Middle frontal gyrus (tissue), 1 donor: ENCODE data around the gene NMT1.
"Not testable (repeated sequence)": the region's sequence is repeated elsewhere in the genome, so short reads cannot be mapped to it uniquely, and the experiment has no call there.

ENCODE experiments used
- DNase-seq: peaks from one replicate; pipeline ENCODE4 v3.0.0-alpha.2; 2015; ENCODE audit warnings: low spot score; ENCODE audit errors: extremely low spot score

Gene NMT1

DNA sequence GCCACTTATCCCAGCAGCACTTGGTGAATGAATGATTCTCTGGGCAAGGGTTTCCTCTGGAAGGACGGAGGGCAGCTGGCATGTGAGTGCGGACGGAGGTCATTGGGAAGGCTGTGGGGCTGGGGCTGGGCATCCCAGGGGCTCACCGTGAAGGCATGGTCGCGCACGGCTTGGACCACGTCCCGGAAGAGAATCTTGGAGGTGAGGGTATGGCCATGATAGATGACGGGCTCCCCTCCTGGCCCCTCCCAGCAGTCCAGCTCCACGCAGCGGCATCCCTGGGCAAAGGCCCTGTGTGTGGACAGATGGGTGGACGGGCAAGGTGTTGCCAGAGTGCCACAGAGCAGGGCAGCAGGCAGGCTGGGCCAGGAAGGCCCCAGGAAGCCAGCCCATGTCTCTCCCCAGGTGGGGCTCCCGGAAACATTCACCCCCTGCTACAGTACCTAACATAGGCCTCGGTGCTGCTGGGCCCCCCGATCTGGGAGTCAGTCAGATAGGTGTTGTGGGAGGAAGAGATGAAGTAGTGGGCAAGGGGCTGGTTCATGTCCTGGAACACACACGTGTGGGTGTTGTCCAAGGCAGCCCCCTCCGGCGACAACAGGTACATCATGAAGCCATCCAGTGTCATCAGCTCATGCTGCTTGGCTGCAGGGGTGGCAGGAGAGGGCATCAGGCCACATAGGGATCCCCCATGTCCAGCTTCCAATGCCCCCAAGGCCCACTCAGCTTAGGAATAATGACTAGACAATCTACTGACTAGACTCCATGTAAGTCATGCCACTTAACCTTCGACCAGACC lies 56.9 kb downstream of the NMT1 start:
- DNase-seq, result no peak

DNA sequence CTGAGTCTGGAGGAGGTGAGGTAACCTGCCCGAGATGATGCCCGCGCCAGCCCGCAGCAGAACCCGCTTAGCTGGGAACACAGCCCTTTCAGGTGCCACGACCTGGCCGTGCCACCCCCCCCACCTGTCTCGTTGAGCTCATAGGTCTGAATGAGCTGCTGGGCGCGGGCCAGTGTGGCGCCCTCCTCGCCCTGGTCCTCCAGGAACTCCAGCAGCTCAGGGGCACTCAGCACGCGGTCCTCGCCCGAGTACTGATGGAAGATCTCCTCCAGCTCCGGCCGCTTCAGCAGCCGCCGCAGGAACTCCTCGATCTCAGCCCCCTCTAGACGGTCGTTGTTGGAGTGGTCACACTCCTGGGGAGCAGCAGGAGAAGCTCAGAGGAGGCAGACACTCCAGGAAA lies 57.6 kb downstream of the NMT1 start:
- DNase-seq, result no peak

DNA sequence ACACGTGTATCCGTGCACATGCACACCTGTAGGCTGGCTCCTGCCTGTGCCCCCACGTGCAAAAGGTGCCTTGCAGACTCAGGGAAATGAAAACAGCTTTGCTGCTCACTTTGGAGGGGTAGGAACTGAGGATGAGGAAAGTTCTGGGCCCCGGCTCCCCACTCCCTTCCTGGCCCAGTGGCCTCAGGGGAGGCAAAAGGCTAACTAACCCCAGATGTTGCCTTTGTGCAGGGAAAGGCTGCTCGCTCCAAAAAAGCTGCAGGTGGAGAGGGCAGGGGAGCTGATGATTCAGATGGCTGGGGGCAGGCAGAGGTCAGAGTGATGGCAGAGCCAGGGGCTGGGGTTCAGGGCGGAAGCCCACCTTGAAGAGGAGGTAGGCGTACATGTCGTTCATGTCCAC lies 58.8 kb downstream of the NMT1 start:
- DNase-seq, result no peak

DNA sequence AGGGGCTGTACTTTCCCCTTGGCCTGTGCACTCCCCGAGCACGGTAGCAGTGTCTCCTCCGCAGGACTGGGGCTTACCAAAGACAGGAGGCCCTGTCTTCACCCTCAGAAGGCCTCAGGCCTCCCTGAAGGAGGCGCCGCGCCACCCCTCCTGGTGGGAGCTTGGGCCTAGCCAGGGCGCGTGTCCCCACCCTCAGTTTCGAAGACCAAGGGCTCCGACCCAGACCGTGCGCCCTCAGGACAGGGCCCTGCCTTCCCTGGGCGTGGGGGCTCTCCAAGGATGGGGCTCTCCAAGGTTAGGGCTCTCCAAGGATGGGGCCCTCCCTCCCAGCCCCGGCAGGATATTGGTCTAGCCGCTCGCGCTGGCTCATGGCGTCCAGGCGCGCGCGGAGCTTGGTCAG lies 59.4 kb downstream of the NMT1 start:
- DNase-seq, result no peak

DNA sequence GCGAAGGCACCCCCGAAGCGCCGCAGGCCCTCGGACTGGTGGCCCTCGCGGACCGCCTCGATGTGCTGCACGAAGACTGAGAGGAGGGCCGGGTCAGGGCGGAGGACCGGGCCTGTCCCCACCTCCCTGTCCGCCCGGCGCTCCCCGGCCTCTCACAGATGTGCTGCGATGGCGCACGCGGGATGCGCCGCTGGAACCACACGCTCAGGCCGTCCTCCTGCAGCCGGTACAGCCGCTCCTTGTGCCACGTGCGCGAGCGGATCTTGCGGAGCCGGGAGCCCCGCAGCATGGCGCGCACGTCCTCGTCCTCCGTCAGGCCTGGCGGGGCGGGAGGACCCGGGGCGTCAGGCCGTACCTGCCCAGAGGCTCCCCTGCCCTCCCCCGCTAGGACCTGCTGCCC lies 59.9 kb downstream of the NMT1 start:
- DNase-seq, result no peak

DNA sequence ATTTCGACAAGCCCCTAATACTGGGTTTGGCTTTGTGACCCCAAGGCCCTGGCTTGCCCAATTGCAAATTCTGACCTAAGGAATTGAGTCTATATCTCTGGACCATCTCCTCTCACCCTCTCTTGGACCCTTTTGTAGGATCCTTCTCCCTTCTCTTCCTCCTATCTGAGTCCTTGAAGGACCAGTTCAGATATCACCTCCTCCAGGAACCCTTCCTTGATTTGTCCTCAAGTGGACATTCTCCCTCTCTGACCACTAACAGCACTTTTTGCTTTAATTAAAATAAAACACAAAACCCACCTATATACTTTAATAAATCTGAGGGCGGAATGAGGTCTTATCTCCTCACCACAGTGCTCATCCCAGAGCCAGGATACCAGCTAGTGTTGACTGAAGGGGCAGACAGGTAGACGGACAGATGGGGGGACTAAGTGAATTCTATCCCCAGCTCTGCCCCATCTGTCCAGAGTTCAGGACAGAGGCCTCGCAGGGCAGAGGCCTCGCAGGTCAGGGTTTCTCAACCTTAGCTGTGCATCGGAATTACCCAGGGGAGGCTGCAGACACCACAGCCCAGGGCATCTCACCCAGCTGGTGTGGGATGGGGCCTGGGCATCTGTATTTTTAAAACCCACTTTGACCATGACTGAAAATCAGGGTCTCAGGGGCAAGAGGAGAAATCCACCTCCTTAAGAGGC lies 62.1 kb downstream of the NMT1 start:
- no peak for DNase-seq

DNA sequence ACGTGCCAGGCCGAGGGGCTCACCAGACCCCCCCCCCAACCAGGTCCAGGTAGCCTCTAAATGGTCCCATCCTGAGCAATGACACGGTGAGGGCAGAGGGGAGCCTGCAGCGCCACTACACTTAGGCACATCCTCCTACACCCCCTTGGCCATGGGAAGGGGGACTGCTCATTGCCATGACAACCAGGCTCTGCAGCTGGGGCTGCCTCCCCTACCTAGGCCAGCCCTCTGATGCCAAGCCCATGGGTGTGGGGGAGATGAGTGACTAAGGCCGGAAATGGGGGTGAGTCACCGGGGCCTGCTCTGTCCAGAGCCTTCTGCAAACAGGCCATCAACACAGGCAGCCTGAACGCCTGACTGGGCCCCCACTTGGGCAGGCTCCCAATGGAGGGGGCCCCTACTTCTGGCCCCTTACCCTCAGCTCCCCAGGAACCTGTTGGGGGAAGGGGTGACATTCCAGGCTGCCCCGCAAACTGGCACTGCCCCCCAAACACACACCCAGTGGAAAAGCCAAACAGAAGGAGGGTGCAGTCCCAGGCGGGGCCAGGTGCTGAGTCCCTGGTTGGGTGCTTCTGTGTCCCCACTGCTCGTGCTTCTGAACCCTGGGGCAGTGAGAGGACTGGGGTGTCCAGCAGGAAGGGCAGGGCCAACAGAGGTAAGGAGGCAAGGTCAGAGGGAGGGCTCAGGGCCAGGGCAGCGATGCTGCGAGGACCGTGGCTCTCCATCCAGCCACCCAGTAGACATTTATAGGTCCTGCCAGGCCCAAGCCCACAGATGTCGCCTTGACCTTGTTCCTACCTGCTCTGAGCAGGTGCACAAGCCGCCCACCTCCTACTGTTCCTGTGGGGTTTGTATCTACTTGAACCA lies 63.0 kb downstream of the NMT1 start:
- DNase-seq, result no peak

DNA sequence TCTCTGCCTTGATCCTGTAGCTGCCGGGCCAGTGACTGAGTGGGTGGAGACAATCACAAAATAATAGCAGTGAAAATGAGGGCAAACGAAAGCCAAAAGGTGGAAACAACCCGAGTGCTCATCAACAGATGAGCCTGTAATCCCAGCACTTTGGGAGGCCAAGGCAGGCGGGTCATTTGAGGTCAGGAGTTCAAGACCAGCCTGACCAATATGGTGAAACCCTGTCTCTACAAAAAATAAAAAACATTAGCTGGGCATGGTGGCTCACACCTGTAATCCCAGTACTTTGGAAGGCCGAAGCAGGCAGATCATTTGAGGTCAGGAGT lies 63.6 kb downstream of the NMT1 start:
- DNase-seq, result not testable (repeated sequence)

DNA sequence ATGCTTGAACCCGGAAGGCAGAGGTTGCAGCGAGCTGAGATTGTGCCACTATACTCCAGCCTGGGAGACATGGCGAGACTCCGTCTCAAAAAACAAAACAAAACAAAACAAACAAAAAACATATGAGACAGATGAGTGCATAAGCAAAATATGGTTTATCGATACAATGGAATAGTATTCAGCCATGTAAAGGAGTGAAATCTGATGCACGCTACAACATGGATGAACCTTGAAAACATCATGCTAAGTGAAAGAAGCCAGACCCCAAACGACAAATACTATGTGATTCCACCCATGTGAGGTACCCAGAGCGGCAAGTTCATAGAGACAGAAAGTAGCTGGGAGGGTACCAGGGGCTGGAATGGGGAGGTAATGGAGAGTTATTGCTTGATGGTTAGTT lies 64.4 kb downstream of the NMT1 start:
- no peak for DNase-seq

DNA sequence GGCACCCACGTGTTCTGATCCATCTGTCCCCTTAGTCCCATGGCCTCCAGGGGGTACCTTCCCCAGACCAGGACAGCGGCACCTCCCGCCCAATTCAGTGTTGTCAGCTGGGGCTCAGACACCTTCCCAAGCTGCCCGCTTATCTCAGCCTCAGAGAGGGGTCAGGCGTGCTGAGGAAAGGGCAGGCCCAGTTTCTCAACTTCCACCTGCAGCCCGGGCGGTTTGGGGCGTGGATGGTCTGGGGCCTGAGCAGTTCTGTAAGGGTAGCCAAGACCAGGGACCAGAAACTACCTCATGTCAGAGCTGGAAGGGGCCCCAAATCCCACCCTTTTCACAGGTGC lies 66.1 kb downstream of the NMT1 start:
- DNase-seq, result no peak

DNA sequence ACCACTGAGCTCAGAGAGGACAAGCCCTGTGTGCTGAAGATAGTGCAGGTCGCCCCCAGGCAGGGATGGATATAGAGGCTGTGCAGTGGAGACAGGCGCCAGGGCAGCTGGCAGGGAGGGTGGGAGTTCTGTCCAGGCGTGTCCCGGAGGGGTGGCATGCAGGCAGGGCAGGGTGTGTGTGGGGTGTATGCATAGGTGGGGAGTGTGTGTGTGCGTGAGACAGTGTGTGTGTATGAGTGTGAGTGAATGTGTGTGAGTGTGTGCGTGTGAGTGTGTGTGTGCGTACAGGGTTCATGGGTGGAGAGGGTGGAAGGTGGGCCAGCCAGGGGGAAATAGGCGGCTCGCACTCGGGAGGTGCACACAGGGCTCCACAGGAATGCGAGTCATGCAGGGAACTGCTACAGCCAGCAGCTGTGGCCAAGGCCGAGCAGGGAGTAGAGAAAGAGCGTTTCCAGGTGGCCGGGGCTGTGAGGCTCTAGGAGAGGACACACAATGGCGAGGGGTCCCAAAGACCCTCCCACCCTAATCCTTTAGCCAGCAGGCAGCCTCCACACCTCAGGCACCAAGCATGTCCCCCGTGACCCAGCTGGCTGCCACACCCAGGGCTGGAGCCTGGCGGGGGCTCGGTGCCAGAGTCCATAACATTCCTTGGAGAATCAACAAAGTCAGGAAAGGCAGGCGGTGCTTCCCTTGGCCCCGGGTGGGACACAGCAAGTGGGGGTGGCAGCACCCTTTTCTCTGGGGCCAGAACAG lies 66.6 kb downstream of the NMT1 start:
- no peak for DNase-seq

DNA sequence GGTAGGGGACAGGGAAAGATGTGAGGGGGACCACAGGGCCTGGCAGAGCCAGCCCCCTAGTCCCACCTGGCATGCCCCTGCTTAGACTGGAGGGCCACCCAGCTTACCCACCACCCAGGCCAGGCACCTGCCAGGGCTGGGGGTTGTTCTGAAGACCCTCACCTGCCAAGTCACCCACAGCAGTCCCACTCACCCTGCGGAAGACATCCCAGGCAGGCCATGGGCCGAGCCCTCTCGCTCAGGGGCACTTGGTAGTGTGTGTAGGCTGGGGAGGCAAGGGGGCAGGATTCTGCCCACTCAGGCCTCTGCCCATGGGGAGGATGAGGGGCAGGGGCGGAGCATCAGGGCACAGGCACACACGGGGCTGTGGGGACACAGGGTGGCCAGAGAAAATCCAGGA lies 67.2 kb downstream of the NMT1 start:
- no peak for DNase-seq

DNA sequence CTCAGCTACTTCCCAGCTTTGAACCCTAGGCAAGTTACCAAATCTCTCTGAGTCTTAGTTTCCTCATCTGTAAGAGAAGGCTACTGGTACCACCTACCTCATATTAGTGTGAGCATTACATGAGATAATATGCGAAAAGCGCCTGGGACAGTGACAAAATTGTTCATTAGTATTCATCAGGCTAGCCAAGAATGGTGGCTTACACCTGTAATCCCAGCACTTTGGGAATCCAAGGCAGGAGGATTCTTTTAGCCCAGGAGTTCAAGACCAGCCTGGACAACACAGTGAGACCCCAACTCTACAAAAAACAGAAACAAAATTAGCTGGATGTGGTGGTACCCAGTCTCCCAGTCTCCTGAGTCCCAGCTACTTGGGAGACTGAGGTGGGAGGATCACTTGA lies 67.9 kb downstream of the NMT1 start:
- no peak for DNase-seq

DNA sequence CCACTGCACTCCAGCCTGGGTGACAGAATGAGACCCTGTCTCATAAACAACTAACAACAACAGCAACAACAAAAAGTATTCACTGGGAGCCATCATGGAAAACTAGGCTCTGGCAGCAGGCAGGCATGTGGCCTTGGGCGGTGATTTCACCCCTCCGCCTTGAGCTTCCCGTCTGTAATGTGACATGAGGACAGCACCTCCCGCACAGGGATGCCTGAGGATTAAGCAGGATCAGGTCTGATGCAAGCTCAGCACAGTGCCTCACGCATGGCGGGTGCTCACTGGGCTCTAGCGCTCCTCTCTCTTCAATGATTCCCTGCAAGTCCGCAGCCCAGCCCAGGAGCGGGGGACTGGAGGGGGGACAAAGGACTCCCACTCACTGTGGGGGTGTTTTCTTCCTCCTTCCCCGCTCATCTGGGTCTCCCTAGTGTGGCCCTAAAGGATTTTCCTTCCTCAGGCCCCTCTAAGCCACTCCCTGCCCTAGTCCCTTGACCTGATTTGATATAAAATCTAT lies 68.4 kb downstream of the NMT1 start:
- DNase-seq, result no peak

DNA sequence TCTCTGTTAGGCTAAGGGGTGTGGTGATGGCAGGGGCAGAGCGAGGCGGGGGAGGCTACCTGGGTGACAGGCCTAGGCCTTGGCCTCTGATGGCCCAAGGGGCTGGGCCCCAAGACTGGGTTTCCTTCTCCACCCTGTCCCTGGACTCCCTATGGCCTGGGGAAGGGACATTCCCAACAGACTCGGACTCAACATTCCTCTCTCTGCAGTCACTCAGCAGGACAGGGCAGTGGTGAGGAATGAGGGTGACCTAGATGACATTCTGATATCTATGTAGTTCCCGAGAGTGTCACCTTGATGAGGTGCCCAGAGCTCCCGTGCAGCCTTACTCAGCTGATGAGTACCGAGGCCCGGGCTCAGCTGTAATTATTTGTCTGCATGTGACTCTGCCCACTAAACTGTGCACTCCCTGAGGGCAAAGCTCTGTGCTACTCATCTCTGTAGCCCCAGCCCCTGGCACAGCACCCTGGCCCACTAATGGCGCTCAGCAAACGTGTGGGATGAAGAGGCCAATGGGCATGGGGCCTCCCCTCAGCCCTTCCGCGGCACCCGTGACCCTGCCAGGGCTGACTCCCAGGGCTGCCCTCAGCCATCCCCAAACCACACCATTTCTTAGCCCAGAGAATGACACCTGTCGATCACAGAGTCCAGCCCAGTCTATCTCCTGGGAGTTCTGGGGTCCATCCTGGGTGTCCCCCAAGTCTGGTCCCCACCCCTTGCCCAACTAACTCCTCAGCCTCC lies 69.0 kb downstream of the NMT1 start:
- DNase-seq, result no peak

DNA sequence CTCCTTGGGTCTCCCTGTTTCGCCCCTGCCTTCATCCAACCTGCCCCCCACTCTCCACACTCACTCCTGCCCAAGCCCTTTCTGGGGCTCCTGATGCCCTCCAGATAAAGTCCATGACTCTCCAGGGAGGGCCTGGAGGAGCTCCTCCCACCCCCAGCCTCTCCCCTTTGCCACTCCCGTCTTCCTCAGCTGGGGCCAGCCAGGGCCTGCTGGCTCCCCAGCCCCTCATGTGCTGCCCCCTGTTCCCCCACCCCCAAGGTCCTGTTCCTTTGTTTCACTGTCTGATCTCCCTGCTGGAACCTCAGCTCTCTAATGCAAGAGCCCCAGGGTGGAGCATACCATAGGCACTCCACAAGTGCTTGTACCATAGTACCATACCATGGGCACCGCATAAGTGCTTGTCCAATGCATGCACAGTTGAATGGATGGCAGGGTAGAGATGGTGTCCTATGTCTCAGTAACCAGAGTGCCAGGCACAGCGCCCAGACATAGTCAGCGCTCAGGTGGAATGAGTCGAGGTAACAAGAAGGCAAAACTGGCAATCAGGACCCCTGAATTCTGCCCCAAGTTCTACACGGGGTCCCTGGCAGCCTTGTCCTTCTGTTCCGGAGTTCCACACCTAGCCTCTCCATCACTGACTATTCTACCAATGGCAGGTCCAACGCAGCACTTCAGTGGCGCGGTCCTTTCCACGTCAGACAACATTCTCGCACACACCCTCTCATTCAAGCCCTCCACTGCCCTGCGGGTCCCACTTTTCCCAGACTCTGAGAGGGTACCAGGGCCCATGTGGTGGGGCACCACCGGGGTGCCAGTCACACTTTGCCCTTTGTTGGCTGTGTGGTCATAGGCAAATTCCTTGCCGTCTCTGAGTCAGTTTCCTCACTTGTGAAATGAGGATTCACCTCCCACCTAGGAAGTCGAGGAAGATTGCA lies 69.8 kb downstream of the NMT1 start:
- no peak for DNase-seq

DNA sequence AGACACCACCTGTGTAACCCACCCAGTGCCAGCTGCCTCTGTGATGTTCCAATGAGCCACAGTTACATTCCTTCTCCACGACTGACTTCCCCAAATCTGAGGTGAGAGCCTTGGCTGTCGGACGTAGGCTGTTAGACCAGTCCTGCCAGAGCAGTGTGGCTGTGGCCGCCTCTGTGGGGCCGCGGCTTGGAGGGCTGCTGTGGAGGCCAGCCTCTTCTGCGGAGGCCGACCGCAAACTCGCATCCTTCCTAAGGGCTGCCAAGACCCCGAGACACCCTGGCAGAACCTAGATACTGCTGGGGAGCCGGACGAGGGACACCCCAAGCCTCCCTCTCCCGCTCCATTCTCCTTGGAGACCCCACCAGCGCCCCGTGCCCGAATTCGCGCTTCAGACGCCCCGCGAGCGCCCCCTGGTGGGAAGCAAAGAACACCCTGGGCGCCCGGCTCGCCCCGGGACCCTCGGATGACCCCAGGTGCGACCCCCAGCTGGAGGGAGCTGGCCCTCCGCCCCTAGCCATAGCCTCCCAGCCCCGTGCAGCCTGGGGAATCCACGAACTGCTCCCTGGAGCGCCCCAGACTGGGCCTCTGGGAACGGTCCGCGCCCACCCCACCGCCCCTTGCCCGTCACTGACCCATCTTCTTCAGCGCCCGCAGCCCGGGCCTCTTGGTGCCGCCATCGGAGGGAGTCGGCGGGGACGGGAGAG lies 70.7 kb downstream of the NMT1 start:
- DNase-seq, result no peak

DNA sequence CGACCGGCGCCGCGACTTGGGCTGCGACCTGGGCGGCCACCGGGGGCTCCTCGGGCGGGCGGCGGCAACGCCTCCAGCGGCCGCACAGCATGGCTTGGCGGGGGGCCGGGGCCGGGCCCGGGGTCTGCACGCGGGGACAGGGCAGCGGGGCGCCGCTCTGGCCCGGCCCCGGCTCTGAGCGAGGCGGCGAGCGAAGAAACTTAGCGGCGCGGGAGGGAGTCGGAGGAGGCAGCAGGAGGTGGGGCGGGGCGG lies 71.1 kb downstream of the NMT1 start, which contains the start of gene PLCD3:
Gene PLCD3 (minus strand): TSS at position 196 of the 252 bp plus-strand sequence. CDS start 105 bp downstream, at position 91.
- DNase-seq, result no peak
